ENCODE data around the gene EEFSEC. TPM values are rescaled to one million over a fixed set of nuclear protein-coding genes. Genes with fewer than 3 reads are reported as not detected.

The EEFSEC gene
- total RNA-seq, 4 donors from 2014 or later, result 25.1 to 43.5 (median 29.5) TPM

DNA sequence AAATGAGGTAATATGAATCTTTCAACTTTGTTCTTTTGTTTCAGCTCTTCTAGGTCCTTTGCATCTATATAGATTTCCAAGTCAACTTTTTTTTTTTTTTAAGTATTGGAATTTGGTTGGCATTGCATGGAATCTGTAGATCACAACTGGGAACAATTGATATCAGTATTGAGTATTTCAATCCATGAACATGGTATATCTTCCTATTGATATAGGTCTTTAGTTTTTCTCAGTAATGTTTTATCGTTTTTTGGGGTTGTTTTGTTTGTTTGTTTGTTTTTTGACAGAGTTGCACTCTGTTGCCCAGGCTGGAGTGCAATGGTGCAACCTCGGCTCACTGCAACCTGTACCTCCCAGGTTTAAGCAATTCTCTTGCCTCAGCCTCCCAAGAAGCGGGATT lies 137.2 kb downstream of the EEFSEC start:
- TF ChIP-seq POLR2A (IDR thresholded peaks at IDR 0.05) (no peak), EP300 (IDR thresholded peaks at IDR 0.05) (no peak)
- TF ChIP-seq, protein P1, sequence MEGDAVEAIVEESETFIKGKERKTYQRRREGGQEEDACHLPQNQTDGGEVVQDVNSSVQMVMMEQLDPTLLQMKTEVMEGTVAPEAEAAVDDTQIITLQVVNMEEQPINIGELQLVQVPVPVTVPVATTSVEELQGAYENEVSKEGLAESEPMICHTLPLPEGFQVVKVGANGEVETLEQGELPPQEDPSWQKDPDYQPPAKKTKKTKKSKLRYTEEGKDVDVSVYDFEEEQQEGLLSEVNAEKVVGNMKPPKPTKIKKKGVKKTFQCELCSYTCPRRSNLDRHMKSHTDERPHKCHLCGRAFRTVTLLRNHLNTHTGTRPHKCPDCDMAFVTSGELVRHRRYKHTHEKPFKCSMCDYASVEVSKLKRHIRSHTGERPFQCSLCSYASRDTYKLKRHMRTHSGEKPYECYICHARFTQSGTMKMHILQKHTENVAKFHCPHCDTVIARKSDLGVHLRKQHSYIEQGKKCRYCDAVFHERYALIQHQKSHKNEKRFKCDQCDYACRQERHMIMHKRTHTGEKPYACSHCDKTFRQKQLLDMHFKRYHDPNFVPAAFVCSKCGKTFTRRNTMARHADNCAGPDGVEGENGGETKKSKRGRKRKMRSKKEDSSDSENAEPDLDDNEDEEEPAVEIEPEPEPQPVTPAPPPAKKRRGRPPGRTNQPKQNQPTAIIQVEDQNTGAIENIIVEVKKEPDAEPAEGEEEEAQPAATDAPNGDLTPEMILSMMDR (IDR thresholded peaks at IDR 0.05), result no peak
- Histone ChIP-seq H3K4me1 (no peaks in the 10 kb centered on the region), H3K9me3 (peaks cover 0 to 20% (median 4%) of the 10 kb centered on the region in 4 donors), H3K36me3 (peaks cover 0 to 47% (median 0%) of the 10 kb centered on the region in 3 donors), H3K27ac (no peak overlapping the region), H3K27me3 (no peaks in the 10 kb centered on the region), H3K4me3 (no peak overlapping the region)
- WGBS, 2 donors, result 92 to 96% methylated on average over 3 of the region's 3 CpGs
- DNase-seq (ENCODE audit: low spot score in 2 of 2), result no peak

DNA sequence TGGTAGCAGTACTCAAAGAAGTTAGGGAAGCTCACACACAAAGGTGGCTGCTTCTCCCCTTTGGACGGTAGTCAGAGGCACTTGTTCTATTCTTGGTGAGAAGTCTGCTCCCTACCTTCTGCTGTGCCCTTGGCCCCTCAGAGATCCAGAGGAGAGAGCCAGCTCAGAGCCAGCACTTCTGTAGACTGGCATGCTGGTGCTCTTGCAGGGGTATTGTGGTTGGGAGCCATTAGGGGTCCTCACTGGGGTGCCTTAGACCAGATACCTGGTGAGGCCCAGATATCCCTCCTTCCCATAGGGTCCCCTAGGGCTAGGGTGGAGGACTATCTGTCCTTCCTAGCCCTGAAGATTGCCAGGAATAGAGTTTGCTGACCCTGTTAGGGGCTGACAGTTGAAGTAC lies 140.6 kb downstream of the EEFSEC start:
- WGBS, 2 donors, result 77 to 83% methylated on average over 1 of the region's 1 CpG
- Histone ChIP-seq H3K4me1 (no peaks in the 10 kb centered on the region), H3K4me3 (no peak overlapping the region), H3K9me3 (peaks cover 0 to 20% (median 4%) of the 10 kb centered on the region in 4 donors), H3K36me3 (peaks cover 0 to 31% (median 0%) of the 10 kb centered on the region in 3 donors), H3K27ac (no peak overlapping the region), H3K27me3 (no peaks in the 10 kb centered on the region)
- TF ChIP-seq POLR2A (IDR thresholded peaks at IDR 0.05) (no peak), EP300 (IDR thresholded peaks at IDR 0.05) (no peak)
- TF ChIP-seq, protein P1 (IDR thresholded peaks at IDR 0.05), result no peak
- no peak for DNase-seq (ENCODE audit: low spot score in 2 of 2)

DNA sequence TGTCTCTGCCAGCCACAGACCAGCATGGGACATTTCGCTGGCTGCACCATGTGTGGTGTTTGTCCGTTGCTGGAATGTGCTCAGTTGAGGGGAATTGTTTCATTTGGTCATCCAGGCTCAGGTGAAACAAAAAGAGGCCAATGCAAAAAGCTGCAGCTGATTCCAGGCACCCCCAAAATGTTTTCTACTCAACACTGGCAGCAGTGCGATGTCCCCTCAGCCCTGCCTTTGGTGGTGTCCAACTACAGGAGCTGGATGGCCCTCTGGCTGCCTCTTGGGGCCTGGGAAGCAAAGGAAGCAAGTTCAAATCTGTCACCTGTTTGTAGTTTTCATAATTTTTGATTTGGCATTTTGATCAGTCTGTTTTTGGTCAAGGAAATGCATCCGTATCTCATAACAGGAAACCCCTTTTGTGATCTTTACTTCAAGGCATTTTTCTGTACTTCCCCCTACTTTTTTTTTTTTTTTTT lies 141.8 kb downstream of the EEFSEC start:
- H3K36me3 ChIP-seq, result peaks cover 0 to 20% (median 0%) of the 10 kb centered on the region in 3 donors
- peaks cover 0 to 15% (median 3%) of the 10 kb centered on the region in 4 donors for H3K9me3 ChIP-seq
- no peak overlapping the region for H3K27ac ChIP-seq
- 82 to 95% methylated on average over 4 of the region's 4 CpGs for WGBS, 2 donors
- no peaks in the 10 kb centered on the region for H3K27me3 ChIP-seq
- TF ChIP-seq EP300 (IDR thresholded peaks at IDR 0.05) (no peak), POLR2A (IDR thresholded peaks at IDR 0.05) (no peak)
- TF ChIP-seq, protein P1 (IDR thresholded peaks at IDR 0.05), result no peak
- no peaks in the 10 kb centered on the region for H3K4me1 ChIP-seq
- DNase-seq (ENCODE audit: low spot score in 2 of 2), result no peak
- no peak overlapping the region for H3K4me3 ChIP-seq

DNA sequence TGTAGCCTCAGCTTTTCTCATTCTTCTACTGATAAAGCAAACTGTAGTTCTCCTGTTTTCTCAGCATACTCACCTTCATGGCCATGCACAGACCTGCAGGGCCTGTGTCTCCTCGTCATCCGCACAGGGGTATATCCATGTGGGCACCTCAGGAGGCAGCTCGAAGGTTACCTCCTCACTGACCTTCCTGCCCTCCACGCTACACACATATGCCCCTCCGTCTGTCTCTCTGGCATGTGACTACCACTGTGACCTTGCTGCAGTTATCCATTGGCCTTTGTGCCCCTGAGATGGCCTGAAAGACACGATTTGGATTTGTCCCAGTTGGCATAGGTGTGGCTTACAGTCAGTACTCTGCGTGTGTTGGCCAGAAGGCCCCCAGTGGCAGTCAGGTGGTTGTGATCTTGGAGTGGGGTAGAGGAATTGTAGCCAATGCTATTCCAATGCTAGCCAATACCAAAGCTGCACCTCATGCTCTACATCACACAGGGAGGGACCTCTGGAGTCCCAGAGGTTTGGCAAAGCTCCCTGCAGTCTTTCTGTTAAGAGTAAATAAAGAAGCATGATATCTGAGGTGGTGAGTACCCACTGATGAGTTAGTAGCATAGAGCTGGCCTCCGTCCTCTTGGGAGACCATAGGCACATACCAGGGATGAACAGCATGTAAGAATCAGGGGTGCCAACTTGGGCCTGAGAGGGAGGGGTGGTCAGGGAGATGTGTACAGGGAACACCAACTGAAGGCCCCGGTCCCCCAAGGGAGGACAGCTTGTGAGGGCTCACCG lies 143.4 kb downstream of the EEFSEC start:
- H3K27ac ChIP-seq, result no peak overlapping the region
- TF ChIP-seq, protein P1 (IDR thresholded peaks at IDR 0.05), result no peak
- TF ChIP-seq POLR2A (IDR thresholded peaks at IDR 0.05), result no peak
- TF ChIP-seq EP300 (IDR thresholded peaks at IDR 0.05), result no peak
- H3K36me3 ChIP-seq, result peaks cover 0 to 5% (median 0%) of the 10 kb centered on the region in 3 donors
- H3K9me3 ChIP-seq, result no peaks in the 10 kb centered on the region
- H3K27me3 ChIP-seq, result no peaks in the 10 kb centered on the region
- H3K4me1 ChIP-seq, result no peaks in the 10 kb centered on the region
- no peak overlapping the region for H3K4me3 ChIP-seq
- no peak for DNase-seq (ENCODE audit: low spot score in 2 of 2)
- WGBS, 2 donors, result 89 to 91% methylated on average over 10 of the region's 10 CpGs

DNA sequence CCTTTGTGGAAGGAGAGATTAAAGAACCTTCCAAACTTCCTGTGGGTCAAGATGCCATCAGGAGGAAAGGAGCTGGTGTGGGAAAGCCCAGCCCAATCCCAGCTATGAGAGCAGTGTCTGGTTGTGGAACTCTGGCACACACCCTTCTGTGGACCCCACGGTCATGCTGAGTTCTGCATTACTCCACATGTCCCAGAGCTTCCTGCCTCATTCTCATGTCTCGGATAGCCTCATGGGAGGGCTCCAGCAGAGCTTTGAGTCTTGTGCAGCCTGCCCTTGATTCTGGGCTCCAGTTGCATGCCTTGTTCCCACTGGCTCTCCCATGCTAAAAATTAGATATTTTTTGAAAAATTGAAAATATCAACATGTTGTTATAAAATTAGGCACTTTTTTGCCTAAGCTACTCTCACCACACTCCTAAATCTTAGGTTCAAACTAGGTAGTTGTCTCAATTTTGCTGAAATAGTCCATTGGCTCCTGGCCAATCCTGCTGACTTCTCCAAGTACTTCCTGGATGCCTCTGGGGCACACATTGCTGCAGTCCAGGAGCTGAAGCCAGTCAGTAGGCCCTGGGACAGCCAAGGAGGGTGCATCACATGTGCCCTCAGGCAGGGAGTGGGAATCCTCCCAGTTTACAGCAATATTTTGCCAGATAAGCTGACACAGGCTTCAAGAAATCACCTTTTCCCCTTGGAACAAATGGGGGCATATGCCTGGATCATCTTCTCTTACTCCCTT lies 144.3 kb downstream of the EEFSEC start:
- 56 to 62% methylated on average over 2 of the region's 2 CpGs for WGBS, 2 donors
- no peak for DNase-seq (ENCODE audit: low spot score in 2 of 2)

More for the DNA sequence above, 144.3 kb downstream of the EEFSEC start:
- H3K27me3 ChIP-seq, result no peaks in the 10 kb centered on the region
- H3K4me1 ChIP-seq, result no peaks in the 10 kb centered on the region
- peaks cover 0 to 4% (median 0%) of the 10 kb centered on the region in 3 donors for H3K36me3 ChIP-seq
- no peak overlapping the region for H3K4me3 ChIP-seq
- no peak overlapping the region for H3K27ac ChIP-seq
- TF ChIP-seq POLR2A (IDR thresholded peaks at IDR 0.05), result no peak
- TF ChIP-seq EP300 (IDR thresholded peaks at IDR 0.05), result no peak
- TF ChIP-seq, protein P1 (IDR thresholded peaks at IDR 0.05), result no peak
- no peaks in the 10 kb centered on the region for H3K9me3 ChIP-seq
